GM21360 (cell line): ENCODE results near the gene TMEM255B.

ENCODE experiments used
- ATAC-seq: cut with Tn5 transposase; IDR thresholded peaks from one replicate; pipeline ENCODE4 v1.9.1; 2021; ENCODE audit warnings: mild to moderate bottlenecking, moderate library complexity; ENCODE audit not compliant: unreplicated experiment

The TMEM255B gene

GRCh38 chr13:113856716-113857065 lies 97.7 kb downstream of the TMEM255B start:
- no peak for ATAC-seq

DNA sequence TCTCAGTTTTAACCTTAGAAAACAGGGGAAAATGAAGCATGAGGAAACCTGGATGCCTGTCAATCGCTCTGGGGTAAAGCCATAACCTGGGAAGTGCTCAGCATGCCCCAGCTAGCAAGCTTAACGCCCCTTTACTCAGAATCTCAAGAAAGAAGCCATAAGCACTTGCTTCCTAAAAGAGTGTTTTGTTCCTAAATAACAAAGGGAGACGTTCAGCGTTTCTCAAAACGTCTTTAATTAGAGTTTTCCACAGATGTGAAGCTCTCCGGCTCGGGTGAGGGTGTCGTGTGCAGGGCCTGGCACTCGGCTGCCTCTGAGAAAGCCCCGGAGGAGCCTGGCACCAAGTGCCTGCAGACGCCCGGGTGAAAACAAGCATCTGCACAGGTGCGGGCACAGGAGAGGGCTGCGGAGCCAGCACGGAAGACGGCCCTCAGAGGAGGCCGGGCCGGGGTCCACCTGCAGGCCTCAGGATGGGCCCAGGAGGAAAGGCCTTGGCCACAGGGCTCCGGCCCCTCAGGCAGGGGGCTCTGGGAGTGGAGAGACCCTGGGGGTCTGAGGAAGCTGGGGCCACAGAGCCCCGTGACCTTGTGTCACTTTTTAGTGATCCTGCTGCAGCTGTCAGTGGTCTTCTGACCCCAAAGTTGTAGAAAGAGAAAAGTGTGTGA lies 98.6 kb downstream of the TMEM255B start:
- ATAC-seq: no peak

DNA sequence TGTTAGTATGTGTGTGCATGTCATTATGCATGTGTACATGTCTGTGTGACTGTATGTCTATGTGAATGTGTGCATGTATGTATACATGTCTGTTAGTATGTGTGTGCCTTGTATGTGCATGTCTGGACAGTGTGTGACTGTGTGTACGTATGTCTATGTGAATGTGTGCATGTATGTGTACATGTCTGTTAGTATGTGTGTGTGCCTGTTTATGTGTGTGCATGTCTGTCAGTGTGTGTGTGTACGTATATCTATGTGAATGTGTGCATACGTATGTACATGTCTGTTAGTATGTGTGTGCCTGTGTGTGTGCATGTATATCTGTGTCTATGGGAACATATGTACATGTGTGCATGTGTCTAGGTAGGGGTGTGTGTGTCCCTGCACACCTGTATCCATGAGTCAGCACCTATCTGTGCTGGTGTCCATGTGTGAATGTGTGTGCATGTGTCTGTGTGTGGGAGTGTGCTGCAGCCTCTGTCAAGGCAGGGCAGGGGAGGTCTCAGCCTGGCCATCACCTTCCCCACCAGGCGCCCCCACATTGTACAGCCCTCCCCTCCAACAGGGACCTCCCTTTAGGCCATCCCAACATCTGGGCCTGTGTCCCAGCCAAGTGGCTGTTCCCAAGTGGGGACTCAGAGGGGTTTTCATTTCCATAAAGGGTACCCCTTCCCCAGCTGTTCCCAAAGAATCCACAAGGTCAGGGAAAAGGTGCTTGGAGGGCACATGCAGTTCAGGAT lies 100.5 kb downstream of the TMEM255B start:
- no peak for ATAC-seq

DNA sequence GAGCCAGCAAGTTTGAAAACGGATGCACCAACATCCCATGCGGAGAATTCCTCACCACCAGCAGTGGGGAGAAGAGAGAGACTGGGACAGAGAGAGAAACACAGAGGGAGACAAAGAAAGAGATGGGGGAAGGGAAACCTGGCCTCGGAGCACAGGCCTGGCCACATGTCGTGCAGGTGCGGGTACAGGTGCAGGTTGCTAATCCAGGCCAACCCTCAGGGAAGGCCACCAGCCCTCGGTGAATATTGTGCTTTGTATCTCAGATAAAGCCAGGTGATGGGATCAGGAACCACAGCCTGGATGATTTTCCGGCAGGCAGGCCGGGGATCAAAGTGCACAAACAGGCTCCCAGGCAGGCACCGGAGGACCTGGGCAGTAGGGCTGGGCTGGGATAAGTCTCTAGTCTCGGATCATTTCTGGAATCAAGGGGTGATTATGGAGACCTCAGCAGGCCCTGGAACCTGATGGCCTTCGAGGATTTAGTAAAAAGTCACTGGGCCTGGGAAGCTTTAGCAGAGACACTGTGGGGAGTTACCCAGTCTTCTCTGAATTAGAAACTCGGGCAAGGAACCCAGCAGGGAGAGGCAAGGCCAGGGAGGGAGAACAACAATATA lies 101.1 kb downstream of the TMEM255B start:
- ATAC-seq: no peak

DNA sequence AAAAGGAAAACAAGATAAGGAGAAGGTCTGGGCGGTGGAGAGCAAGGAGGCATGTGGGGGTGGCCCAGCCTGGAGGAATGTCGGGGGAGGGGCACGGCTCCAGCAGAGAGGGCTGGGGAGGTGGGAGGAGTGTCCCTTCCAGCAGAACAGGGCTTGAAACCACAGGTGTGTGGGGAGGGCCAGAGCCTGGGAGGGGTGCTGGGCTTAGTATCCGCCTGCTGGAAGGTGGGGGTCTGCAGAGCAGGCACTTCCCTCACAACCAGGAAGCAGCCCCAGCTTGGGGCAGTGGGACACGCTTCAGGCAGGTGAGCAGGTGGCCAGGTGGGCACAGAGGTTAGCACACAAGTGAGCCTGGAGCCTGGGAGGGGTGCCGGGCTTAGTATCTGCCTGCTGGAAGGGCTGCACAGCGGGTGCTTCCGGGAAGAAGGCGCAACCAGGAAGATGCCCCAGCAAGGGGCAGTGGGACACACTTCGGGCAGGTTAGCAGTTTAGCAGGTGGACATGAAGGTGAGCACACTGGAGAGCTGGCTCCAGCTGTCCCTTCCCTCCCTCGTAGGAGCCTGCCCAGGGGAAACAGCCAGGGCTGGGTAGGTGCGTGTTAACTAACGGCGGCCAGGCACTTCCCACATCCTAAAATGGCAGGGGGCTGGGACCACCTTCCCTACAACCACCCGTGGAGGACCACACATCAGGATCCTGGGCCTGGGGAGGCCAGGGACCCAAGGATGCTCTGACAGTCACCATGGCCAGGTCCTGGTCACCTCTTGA lies 101.8 kb downstream of the TMEM255B start:
- no peak for ATAC-seq

- no peak for ATAC-seq
Measured at GRCh38 chr13:113861433-113862030, 102.5 kb downstream of the TMEM255B start.

GRCh38 chr13:113862191-113862930 lies 103.3 kb downstream of the TMEM255B start:
- no peak for ATAC-seq

DNA sequence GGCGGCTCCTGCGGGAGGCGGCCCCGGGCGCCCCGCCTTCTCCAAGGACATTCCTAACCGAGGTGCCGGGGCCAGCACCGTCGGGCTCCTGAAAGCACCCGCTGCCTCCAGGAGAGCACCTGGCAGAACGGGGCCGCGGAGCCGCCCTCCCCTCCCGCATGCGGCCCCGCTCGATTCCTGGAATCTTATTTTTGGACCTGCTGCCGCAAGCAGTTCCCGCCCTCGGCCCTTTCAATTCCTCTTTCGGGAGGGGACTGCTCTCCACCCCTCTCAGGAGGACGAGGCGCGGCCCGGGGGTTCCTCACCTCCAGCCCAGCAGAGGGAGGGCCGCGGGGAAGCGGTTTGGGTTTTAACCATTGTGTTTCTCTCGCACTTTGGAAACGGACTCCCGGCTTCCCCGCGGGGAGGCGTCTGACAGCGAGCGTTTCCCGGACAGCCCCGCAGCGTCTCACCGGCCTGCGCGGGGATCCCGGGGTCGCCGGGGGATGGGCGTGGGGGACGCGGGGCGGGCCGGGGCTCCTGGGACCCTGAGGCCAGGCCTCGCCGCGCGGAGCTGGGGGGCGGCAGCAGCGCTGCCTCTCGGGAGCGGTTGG lies 104.0 kb downstream of the TMEM255B start:
- ATAC-seq: no peak

- ATAC-seq: no peak
Measured at GRCh38 chr13:113863524-113864272, 104.7 kb downstream of the TMEM255B start, which contains the start of gene GAS6. GAS6 (minus strand) TSS chr13:113864076; CDS start chr13:113863920, 156 bp downstream.

- ATAC-seq: no peak
Measured at GRCh38 chr13:113864273-113864890, 105.4 kb downstream of the TMEM255B start.

- no peak for ATAC-seq
Measured at GRCh38 chr13:113865427-113865826, 106.4 kb downstream of the TMEM255B start.
